Measurements from ENCODE around the gene PTPN4.

- TF ChIP-seq EZH2 (IDR thresholded peaks at IDR 0.05; ENCODE audit: low read length, missing control alignments) (no peak), CTCF (conservative IDR thresholded peaks at IDR 0.05 in 1 of 2, IDR thresholded peaks at IDR 0.05 in 1 of 2; ENCODE audit: low read depth in 1 of 2, low read length in 2 of 2) (no peak)
Observed at GRCh38 chr2:119771331-119771730, 11.6 kb downstream of the PTPN4 start.
